NOMO-1 treated with dmso at 0.1 percent for 144 hours (cell line): ENCODE measurements around the gene B4GALT1.

ENCODE experiments used
- DNase-seq: peaks from one replicate; lab custom pipeline; 2025; ENCODE audit not compliant: unreplicated experiment; lab: John Stamatoyannopoulos, UW

B4GALT1 gene

DNA sequence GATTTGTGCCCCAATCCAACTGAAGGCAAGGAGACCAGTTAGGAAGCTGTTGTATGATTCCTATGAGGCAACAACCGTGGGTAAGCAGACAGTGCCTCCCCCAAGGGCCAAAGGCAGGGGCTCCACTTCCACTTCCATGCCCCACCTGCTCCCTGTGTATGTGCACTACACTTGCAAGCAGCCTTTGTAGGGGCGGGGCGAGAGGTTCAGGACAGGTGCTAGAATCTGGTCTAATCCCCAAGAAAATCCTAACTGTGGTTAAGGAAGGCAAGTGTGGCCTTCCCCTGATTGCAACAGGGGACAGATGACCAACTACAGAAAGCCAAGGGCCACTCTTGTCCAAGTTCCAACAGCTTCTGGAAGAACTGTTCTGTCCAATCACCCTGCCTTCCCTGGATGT, 41.7 kb downstream of the B4GALT1 start:
- no peak for DNase-seq

GRCh38 chr9:33124751-33125381, 42.3 kb downstream of the B4GALT1 start:
- no peak for DNase-seq

- no peak for DNase-seq
These were observed 43.1 kb downstream of the B4GALT1 start for GRCh38 chr9:33124046-33124445.

DNA sequence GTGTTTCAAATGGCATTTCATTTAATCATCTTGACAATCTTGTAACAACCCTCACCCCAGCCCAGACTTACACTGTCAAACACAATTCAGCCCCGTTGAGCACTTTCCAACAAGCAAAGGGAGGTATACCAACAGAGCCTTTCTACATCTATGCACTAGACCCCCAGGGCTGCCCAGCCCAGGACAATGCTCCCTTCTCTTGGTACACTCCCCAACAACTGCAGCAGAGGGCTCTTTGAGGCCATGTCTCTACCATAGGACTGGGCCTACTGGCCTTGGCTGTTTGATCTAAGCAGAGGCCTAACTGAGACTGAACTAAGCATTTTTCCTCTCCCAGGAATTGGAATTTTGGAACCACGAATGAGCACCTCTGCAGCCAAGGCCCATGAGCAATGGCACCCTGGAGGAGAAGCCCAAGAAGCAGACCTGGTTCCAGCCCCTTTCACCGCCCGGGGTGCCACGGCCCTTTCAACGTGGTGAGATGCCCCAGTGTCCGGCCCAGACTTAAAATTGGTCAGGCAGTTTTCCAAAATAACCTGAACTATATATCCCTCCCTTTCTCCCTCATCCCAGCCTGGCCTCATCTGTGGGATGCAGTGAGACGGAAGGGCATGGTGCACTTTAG, 43.6 kb downstream of the B4GALT1 start:
- DNase-seq = no peak

GRCh38 chr9:33120620-33121019, 46.5 kb downstream of the B4GALT1 start:
- no peak for DNase-seq

- DNase-seq = no peak
These were observed 49.3 kb downstream of the B4GALT1 start for GRCh38 chr9:33117796-33118195.

- DNase-seq = no peak
These were observed 49.8 kb downstream of the B4GALT1 start for GRCh38 chr9:33117306-33117705.

GRCh38 chr9:33116860-33117259, 50.3 kb downstream of the B4GALT1 start:
- peak; percentile 6 for DNase-seq

- no peak for DNase-seq
These were observed 52.4 kb downstream of the B4GALT1 start for GRCh38 chr9:33114746-33115145.

DNA sequence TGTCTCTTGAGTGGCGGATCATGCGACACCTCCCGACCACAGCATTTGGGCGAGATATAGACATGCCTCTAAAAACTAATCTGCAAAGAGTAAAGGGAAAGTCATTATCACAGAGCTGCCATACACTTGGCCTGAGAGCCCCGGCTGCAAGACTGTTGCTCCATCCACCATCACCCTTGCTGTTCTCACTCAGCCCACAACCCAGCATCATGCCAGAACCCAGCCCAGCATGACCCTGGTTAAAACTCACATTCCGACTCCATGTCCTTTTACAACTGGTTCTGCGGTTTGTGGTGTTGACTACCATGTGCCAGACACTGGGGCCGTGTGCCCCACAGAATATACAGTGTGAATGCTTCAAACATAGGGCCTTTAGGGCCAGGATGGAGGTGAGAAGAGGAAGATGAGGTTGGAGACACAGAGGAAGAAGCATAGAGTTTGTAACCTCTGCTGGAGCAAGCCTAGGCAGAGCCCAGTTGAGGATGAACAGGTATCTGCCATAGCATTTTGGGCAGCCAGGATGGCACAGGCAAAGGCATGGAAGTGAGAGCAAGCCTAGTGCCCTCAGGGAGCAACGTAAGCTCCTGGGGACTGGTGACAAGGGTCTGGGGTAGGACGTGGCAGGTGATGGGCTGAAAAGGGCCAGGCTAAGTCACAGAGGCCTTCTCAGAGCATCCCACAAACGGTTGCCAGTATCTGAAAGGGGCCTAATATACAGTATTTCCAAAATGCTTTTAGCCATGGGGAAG, 53.2 kb downstream of the B4GALT1 start:
- DNase-seq = no peak

GRCh38 chr9:33112094-33112493, 55.0 kb downstream of the B4GALT1 start:
- DNase-seq = no peak

- no peak for DNase-seq
These were observed 55.5 kb downstream of the B4GALT1 start for GRCh38 chr9:33111631-33112030.

GRCh38 chr9:33110686-33111085, 56.5 kb downstream of the B4GALT1 start:
- DNase-seq = no peak

DNA sequence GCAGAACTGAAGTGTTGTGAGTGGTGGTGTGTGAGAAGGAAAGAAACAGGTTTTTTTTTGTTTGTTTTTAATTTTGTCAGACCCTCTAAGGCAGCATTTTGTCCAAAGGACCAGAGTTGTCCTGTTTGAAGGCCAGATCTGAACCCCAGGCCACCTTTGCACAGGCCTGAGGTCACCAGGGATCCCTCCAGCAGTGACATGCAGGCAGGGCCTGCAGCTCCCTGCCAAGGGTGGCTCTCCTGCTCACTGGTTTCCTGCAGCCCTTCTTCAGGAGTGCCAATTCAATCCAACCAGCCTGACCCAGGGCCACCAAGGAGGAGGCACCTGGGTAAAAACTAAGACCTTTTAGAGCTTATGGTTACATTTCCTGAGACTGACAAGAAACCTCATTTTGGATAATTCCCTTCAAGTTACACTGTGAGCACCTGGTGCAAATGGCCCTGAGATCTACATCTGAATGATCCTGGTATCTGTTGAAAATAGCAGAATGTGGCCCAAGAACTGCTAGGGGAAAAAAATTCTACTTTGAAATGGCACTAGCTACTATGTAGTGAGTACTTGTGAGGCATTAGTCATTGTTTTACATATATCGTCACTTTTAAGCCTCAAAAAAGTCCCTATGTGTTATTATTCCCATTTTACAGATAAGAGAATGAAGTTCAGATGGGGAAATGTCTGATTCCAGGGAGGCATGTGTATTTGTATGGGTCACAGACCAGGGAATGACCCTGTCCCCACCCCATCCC, 57.1 kb downstream of the B4GALT1 start:
- no peak for DNase-seq

GRCh38 chr9:33109097-33109496, 58.0 kb downstream of the B4GALT1 start:
- no peak for DNase-seq

GRCh38 chr9:33108472-33108871, 58.7 kb downstream of the B4GALT1 start:
- DNase-seq = no peak

GRCh38 chr9:33107762-33108161, 59.4 kb downstream of the B4GALT1 start:
- no peak for DNase-seq

GRCh38 chr9:33106827-33107621, 60.1 kb downstream of the B4GALT1 start:
- no peak for DNase-seq

GRCh38 chr9:33106372-33106771, 60.8 kb downstream of the B4GALT1 start:
- DNase-seq = no peak

DNA sequence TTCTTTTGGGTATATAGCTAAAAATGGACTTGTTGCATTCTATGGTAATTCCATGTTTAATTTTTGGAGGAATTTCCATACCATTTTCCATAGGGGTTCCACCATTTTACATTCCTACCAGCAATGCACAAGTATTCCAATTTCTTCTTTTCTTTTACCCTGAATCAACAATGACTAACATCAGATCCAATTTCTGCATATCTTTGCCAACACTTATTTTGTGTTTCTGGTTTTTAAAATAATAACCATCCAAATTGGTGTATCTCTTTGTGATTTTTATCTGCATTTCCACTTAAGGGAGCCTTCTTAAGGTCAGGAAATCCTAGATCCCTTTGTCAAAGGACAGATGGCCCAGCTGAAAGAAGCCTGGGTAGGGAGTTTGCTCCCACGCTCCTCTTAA, 61.2 kb downstream of the B4GALT1 start:
- DNase-seq = no peak

DNA sequence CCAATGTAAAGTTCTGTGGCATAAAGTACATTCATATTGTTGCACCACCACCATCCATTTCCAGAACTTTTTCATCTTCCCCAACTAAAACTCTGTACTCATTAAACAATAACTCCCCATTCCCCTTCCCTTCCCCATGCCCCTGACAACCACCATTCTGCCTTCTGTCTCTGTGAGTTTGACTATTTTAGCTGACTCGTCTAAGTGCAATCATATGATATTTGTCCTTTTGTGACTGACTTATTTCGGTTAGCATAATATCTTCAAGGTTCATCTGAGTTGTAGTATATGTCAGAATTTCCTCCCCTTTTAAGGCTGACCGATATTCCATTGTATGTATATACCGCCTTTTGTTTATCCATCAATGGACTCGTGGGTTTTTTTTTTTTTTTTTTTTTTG, 61.6 kb downstream of the B4GALT1 start:
- no peak for DNase-seq
